OCI-LY7 (cell line): ENCODE measurements around the gene SLC6A17. TPM values are rescaled to one million over a fixed set of nuclear protein-coding genes. Genes with fewer than 3 reads are reported as not detected.

Experiments used
- BruUV-seq: library from RNA; stranded (reverse); fragments of 400-500 nt; replicated peaks from 2 replicates; lab custom pipeline; 2021; lab: Mats Ljungman, UMichigan
- CTCF ChIA-PET: fragments of 300-600 bp; sonication (Branson Sonifier 250); formaldehyde crosslinking; loops from one replicate; lab custom pipeline; 2022; ENCODE audit warnings: antibody characterized with exemption; ENCODE audit not compliant: unreplicated experiment; lab: Charles Lee
- POLR2A ChIA-PET: fragments of 300-600 bp; sonication (Branson Sonifier 250); formaldehyde crosslinking; loops from one replicate; lab custom pipeline; 2022; ENCODE audit warnings: antibody characterized with exemption; lab: Charles Lee
- DNase-seq: peaks from one replicate; pipeline ENCODE4 v3.0.0-alpha.2; 2015; ENCODE audit warnings: low spot score
- H2AFZ ChIP-seq: fragments of 200-600 bp; sonication (generic), shearing (Covaris generic); 2 replicates; pipeline ENCODE4 v1.6.1; 2014; ENCODE audit warnings: mild to moderate bottlenecking, antibody characterized with exemption, low read length, moderate library complexity
- H3K27ac ChIP-seq: fragments of 200-600 bp; sonication (generic); 2 replicates; pipeline ENCODE4 v1.5.1; 2014; ENCODE audit warnings: mixed run types, low read depth, mild to moderate bottlenecking, moderate library complexity, low read length, inconsistent platforms; ENCODE audit not compliant: poor library complexity, severe bottlenecking
- H3K36me3 ChIP-seq: fragments of 200-600 bp; sonication (generic); 2 replicates; pipeline ENCODE4 v1.6.1; 2014; ENCODE audit warnings: mild to moderate bottlenecking, antibody characterized with exemption, low read length, moderate library complexity, mixed read lengths; ENCODE audit not compliant: insufficient read depth
- H3K4me1 ChIP-seq: fragments of 200-600 bp; sonication (generic); 2 replicates; pipeline ENCODE4 v1.5.1; 2014; ENCODE audit warnings: mild to moderate bottlenecking, low read length; ENCODE audit not compliant: insufficient read depth, poor library complexity, severe bottlenecking
- H3K4me2 ChIP-seq: fragments of 200-600 bp; sonication (generic); 2 replicates; pipeline ENCODE4 v1.6.1; 2014; ENCODE audit warnings: mild to moderate bottlenecking, low read length
- H3K4me3 ChIP-seq: fragments of 200-600 bp; sonication (generic); 2 replicates; pipeline ENCODE4 v1.5.1; 2014; ENCODE audit warnings: mild to moderate bottlenecking, low read depth, low read length; ENCODE audit not compliant: poor library complexity, severe bottlenecking
- H3K79me2 ChIP-seq: fragments of 200-600 bp; sonication (generic); 2 replicates; pipeline ENCODE4 v1.6.1; 2016; ENCODE audit warnings: low read depth, mild to moderate bottlenecking, low read length, moderate library complexity, mixed read lengths; ENCODE audit not compliant: insufficient read depth
- H3K9me2 ChIP-seq: fragments of 200-600 bp; sonication (generic); 2 replicates; pipeline ENCODE4 v1.6.1; 2016; ENCODE audit warnings: mild to moderate bottlenecking, low read length, mixed read lengths; ENCODE audit not compliant: insufficient read depth
- H3K9me3 ChIP-seq: fragments of 200-600 bp; sonication (generic); 2 replicates; pipeline ENCODE4 v1.6.1; 2014; ENCODE audit warnings: mild to moderate bottlenecking, mixed run types, low read length, mixed read lengths
- H4K20me1 ChIP-seq: fragments of 200-600 bp; sonication (generic); 2 replicates; pipeline ENCODE4 v1.6.1; 2014; ENCODE audit warnings: mild to moderate bottlenecking, antibody characterized with exemption, low read length, moderate library complexity, mixed read lengths; ENCODE audit not compliant: insufficient read depth
- CTCF ChIP-seq: fragments of 200-600 bp; sonication (generic); conservative IDR thresholded peaks from 2 replicates; pipeline ENCODE4 v1.5.1; 2014; ENCODE audit warnings: mild to moderate bottlenecking, antibody characterized with exemption, low read length, moderate library complexity, mixed read lengths
- EZH2phosphoT487 ChIP-seq: fragments of 200-600 bp; sonication (generic); IDR thresholded peaks from 2 replicates; pipeline ENCODE4 v1.6.1; 2018; ENCODE audit warnings: low read depth, borderline replicate concordance, mild to moderate bottlenecking, mixed run types, antibody characterized with exemption, low read length, moderate library complexity, mixed read lengths
- intact Hi-C: fragments of 100-400 bp; cut with micrococcal nuclease; formaldehyde crosslinking; loops from one replicate; pipeline ENCODE4 v1.10.0; 2022; ENCODE audit not compliant: unreplicated experiment
- total RNA-seq, 2 experiments: library from RNA; depleted of rRNA in 1 of 2; stranded (reverse); fragments of >200 nt in 1 of 2; shearing (Covaris generic) in 1 of 2; gene quantifications; 2 replicates each; pipeline ENCODE4 v1.2.3, GENCODE V29; 2014 to 2022

The SLC6A17 gene
- total RNA-seq, 2 experiments from 2014 or later: not detected

GRCh38 chr1:110118636-110119396 is 31.5 kb upstream of the SLC6A17 start:
- intact Hi-C loops: loop anchor here (5.0 kb wide), 1 partner anchor 37 kb away; no protein-coding TSS in a partner anchor
- Histone ChIP-seq H3K9me3 (no peaks in the 10 kb centered on the region), H3K27ac (no peak overlapping the region), H4K20me1 (no peaks in the 10 kb centered on the region), H3K4me2 (no peak overlapping the region), H3K36me3 (no peaks in the 10 kb centered on the region), H3K9me2 (no peaks in the 10 kb centered on the region), H3K79me2 (no peaks in the 10 kb centered on the region), H3K4me3 (no peak overlapping the region), H3K4me1 (no peaks in the 10 kb centered on the region), H2AFZ (no peak overlapping the region)
- POLR2A ChIA-PET: interaction anchor here (0.5 kb wide), 1 partner anchor 613 kb away, joined by 3 read pairs; no protein-coding TSS in a partner anchor
- BruUV-seq: no TSS peak
- no peak for DNase-seq
- CTCF ChIA-PET: interaction anchor here (0.6 kb wide), 1 partner anchor 56 kb away, joined by 3 read pairs; no protein-coding TSS in a partner anchor
- TF ChIP-seq EZH2phosphoT487 (no peak), CTCF (no peak)

GRCh38 chr1:110119843-110120242 is 30.5 kb upstream of the SLC6A17 start:
- H3K4me3 ChIP-seq: no peak overlapping the region
- TF ChIP-seq EZH2phosphoT487 (no peak), CTCF (no peak)
- no peak overlapping the region for H3K27ac ChIP-seq
- H4K20me1 ChIP-seq: no peaks in the 10 kb centered on the region
- BruUV-seq: no TSS peak
- no peaks in the 10 kb centered on the region for H3K79me2 ChIP-seq
- H3K36me3 ChIP-seq: no peaks in the 10 kb centered on the region
- H2AFZ ChIP-seq: no peak overlapping the region
- intact Hi-C loops: loop anchor here (5.0 kb wide), 1 partner anchor 38 kb away; no protein-coding TSS in a partner anchor
- no peaks in the 10 kb centered on the region for H3K9me3 ChIP-seq
- CTCF ChIA-PET: no interaction called here
- DNase-seq: no peak
- no peak overlapping the region for H3K4me2 ChIP-seq
- POLR2A ChIA-PET: no interaction called here
- H3K4me1 ChIP-seq: no peaks in the 10 kb centered on the region
- no peaks in the 10 kb centered on the region for H3K9me2 ChIP-seq
